K562 (cell line): Measurements from ENCODE around the gene TLE3. TPM values are rescaled to one million over a fixed set of nuclear protein-coding genes. Genes with fewer than 3 reads are reported as not detected.
A peak's percentile ranks its signal among the peaks of the same experiment; 100 is the strongest.

Experiments used
- DACH1 ChIP-seq: fragments of 450-650 bp; IDR thresholded peaks from 2 replicates; pipeline ENCODE4 v1.6.1; 2018; ENCODE audit not compliant: partially characterized antibody
- DDX20 ChIP-seq: fragments of 450-650 bp; IDR thresholded peaks from 2 replicates; pipeline ENCODE4 v1.6.1; 2016; ENCODE audit warnings: missing genetic modification characterization, low read depth, mild to moderate bottlenecking, missing compliant biosample characterization, moderate library complexity
- FOXJ3 ChIP-seq: sonication (generic); formaldehyde crosslinking; IDR thresholded peaks from 2 replicates; pipeline ENCODE4 v1.4.0; 2020; ENCODE audit warnings: mild to moderate bottlenecking, missing genetic modification reagents
- ID3 ChIP-seq, 2 experiments: fragments of 250-450 bp in 1 of 2; fragments of 450-650 bp in 1 of 2; sonication (Bioruptor Pico) in 1 of 2; IDR thresholded peaks; 2 replicates each; pipeline versions ENCODE4 v1.6.1 to v1.8.0; 2016 to 2021; ENCODE audit warnings: mild to moderate bottlenecking in 2 of 2, moderate library complexity in 2 of 2, missing compliant biosample characterization in 1 of 2, missing genetic modification characterization in 1 of 2
- MECOM ChIP-seq: fragments of 250-450 bp; sonication (Bioruptor Pico); IDR thresholded peaks from 2 replicates; pipeline ENCODE4 v1.8.0; 2022; ENCODE audit warnings: inconsistent platforms
- NCOA6 ChIP-seq: fragments of 450-650 bp; IDR thresholded peaks from 2 replicates; pipeline ENCODE4 v1.6.1; 2017; ENCODE audit warnings: mild to moderate bottlenecking
- PTBP1 ChIP-seq: fragments of 200-400 bp; formaldehyde crosslinking; IDR thresholded peaks from 2 replicates; pipeline ENCODE4 v1.6.1; 2017; ENCODE audit warnings: low read depth, low read length
- RHOXF2B ChIP-seq: fragments of 250-450 bp; sonication (Bioruptor Pico); conservative IDR thresholded peaks from 2 replicates; pipeline ENCODE4 v1.5.1; 2021
- SIX5 ChIP-seq, 2 experiments: IDR thresholded peaks; 2 replicates each; pipeline ENCODE4 v1.6.1; 2011; ENCODE audit warnings: low read length in 2 of 2, borderline replicate concordance in 1 of 2, low read depth in 1 of 2, mild to moderate bottlenecking in 1 of 2, moderate library complexity in 1 of 2; ENCODE audit not compliant: insufficient read depth in 1 of 2
- ZHX1 ChIP-seq: fragments of 150-350 bp; conservative IDR thresholded peaks from 2 replicates; pipeline ENCODE4 v1.6.1; 2014; ENCODE audit warnings: low read length
- ZNF197 ChIP-seq: fragments of 200-800 bp; sonication (Bioruptor generic); IDR thresholded peaks from 2 replicates; pipeline ENCODE4 v1.6.1; 2016; ENCODE audit warnings: low read depth, missing genetic modification characterization, missing compliant biosample characterization
- ZZZ3 ChIP-seq: fragments of 450-650 bp; IDR thresholded peaks from 2 replicates; pipeline ENCODE4 v1.6.1; 2016; ENCODE audit warnings: antibody characterized with exemption, mild to moderate bottlenecking, moderate library complexity
- polyA plus RNA-seq, 8 experiments: library from polyadenylated mRNA; depleted of rRNA in 4 of 8; stranded (reverse) in 5 of 8; unstranded in 3 of 8; fragments of >200 nt; fragmentation: Nextera tagmentation in 2 of 8; fragmentation: Illumina TruSeq in 1 of 8; extraction: Ambion mirVana in 2 of 8; extraction: Trizol in 1 of 8; gene quantifications; 2 replicates each; pipeline versions ENCODE4 v1.2.1 to v1.2.3, GENCODE V29; 2011 to 2014; ENCODE audit warnings: inconsistent platforms in 1 of 8, missing spikeins in 1 of 8
- total RNA-seq, 7 experiments: library from RNA; depleted of rRNA in 6 of 7; stranded (reverse); fragments of >200 nt in 6 of 7; fragmentation: Illumina TruSeq in 2 of 7; extraction: Trizol in 2 of 7; gene quantifications; 2 replicates each; pipeline versions ENCODE4 v1.2.1 to v1.2.3, GENCODE V29; 2011 to 2021; ENCODE audit warnings: low replicate concordance in 1 of 7
- TF ChIP-seq, protein P1 (sequence below): fragments of 450-650 bp; IDR thresholded peaks from 2 replicates; pipeline ENCODE4 v1.6.1; 2016; ENCODE audit warnings: low read depth
- TF ChIP-seq, protein P2 (sequence below), 2 experiments: fragments of 450-650 bp in 1 of 2; sonication (generic) in 1 of 2; formaldehyde crosslinking; conservative IDR thresholded peaks; 2 replicates each; pipeline versions ENCODE4 v1.4.0 to v1.8.1; 2020 to 2022; ENCODE audit warnings: mild to moderate bottlenecking in 1 of 2, missing genetic modification reagents in 1 of 2

The TLE3 gene
- total and polyA plus RNA-seq, 9 of the 15 experiments (the other 6 are each of a cell fraction or from before 2014, with no cell fraction given) = 1.5 to 84.2 (median 14.1) TPM

DNA sequence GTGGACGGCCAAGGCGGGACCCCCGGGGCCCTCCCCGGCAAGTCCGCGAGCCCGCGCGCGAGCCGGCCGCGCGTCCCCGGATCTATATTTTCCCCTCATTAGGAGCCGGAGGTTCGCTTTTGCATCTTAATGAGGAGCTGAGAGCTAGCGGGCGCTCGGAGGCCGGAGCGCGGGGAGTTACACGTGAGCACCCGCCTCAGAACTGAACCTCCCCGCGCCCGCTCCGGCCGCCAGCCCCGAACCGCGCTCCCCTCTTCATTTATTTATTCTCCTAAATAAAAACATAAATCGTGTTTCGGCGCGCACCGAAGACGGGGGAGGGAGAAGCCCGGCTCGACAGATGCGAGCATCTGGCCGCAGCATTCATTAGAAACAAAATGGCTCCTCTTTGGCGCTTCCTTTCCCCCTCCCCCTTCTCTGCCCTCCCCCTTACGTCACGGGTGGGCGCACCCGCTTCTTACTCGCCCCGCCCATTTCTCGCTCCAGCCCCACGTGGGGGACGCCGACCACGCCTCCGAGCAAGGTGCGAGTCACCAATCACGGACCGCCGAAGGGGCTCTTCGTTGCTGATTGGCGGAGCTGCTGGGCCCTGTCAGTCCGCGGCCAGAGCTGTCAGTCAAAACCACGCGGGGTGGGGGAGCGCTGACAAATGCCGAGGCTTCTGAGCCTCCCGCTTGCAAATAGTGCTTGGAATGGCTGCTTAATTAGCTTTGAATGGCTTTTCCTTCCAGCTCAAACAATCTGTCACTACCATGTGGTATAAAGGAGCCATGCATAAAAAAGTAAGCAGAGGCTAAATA lies 1.6 kb upstream of the TLE3 start (continued):
- TF ChIP-seq, protein P1, sequence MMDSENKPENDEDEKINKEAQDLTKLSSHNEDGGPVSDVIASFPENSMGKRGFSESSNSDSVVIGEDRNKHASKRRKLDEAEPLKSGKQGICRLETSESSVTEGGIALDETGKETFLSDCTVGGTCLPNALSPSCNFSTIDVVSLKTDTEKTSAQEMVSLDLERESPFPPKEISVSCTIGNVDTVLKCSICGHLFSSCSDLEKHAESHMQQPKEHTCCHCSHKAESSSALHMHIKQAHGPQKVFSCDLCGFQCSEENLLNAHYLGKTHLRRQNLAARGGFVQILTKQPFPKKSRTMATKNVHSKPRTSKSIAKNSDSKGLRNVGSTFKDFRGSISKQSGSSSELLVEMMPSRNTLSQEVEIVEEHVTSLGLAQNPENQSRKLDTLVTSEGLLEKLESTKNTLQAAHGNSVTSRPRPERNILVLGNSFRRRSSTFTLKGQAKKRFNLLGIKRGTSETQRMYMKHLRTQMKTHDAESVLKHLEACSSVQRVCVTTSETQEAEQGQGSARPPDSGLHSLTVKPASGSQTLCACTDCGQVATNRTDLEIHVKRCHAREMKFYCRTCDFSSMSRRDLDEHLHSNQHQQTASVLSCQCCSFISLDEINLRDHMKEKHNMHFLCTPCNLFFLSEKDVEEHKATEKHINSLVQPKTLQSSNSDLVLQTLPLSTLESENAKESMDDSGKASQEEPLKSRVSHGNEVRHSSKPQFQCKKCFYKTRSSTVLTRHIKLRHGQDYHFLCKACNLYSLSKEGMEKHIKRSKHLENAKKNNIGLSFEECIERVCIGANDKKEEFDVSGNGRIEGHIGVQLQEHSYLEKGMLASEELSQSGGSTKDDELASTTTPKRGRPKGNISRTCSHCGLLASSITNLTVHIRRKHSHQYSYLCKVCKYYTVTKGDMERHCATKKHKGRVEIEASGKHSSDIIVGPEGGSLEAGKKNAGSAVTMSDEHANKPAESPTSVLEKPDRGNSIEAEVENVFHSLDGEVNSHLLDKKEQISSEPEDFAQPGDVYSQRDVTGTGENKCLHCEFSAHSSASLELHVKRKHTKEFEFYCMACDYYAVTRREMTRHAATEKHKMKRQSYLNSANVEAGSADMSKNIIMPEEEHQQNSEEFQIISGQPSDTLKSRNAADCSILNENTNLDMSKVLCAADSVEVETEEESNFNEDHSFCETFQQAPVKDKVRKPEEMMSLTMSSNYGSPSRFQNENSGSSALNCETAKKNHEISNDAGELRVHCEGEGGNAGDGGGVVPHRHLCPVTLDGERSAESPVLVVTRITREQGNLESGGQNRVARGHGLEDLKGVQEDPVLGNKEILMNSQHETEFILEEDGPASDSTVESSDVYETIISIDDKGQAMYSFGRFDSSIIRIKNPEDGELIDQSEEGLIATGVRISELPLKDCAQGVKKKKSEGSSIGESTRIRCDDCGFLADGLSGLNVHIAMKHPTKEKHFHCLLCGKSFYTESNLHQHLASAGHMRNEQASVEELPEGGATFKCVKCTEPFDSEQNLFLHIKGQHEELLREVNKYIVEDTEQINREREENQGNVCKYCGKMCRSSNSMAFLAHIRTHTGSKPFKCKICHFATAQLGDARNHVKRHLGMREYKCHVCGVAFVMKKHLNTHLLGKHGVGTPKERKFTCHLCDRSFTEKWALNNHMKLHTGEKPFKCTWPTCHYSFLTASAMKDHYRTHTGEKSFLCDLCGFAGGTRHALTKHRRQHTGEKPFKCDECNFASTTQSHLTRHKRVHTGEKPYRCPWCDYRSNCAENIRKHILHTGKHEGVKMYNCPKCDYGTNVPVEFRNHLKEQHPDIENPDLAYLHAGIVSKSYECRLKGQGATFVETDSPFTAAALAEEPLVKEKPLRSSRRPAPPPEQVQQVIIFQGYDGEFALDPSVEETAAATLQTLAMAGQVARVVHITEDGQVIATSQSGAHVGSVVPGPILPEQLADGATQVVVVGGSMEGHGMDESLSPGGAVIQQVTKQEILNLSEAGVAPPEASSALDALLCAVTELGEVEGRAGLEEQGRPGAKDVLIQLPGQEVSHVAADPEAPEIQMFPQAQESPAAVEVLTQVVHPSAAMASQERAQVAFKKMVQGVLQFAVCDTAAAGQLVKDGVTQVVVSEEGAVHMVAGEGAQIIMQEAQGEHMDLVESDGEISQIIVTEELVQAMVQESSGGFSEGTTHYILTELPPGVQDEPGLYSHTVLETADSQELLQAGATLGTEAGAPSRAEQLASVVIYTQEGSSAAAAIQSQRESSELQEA = no peak
- TF ChIP-seq MECOM (CRISPR knock-in tag) (no peak), DDX20 (no peak), ZZZ3 (no peak), FOXJ3 (CRISPR knock-in tag) (no peak), PTBP1 (no peak), NCOA6 (no peak; the same call in 1 of the 2 replicates), RHOXF2B (CRISPR knock-in tag) (no peak), ID3 (CRISPR knock-in tag; IDR thresholded peaks at IDR 0.05) (no peak), ID3 (tag; IDR thresholded peaks at IDR 0.05) (no peak), DACH1 (no peak), ZNF197 (CRISPR knock-in tag) (0 out of 2 replicates have a peak, but pooled peaks have one; percentile 53), SIX5 (IDR thresholded peaks at IDR 0.05; ENCODE audit: borderline replicate concordance in 1 of 2, insufficient read depth in 1 of 2, low read depth in 1 of 2, low read length in 2 of 2) (no peak), ZHX1 (no peak)
- TF ChIP-seq, protein P2, sequence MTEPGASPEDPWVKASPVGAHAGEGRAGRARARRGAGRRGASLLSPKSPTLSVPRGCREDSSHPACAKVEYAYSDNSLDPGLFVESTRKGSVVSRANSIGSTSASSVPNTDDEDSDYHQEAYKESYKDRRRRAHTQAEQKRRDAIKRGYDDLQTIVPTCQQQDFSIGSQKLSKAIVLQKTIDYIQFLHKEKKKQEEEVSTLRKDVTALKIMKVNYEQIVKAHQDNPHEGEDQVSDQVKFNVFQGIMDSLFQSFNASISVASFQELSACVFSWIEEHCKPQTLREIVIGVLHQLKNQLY (CRISPR knock-in tag; conservative IDR thresholded peaks at IDR 0.05) = no peak
